Stomach (tissue), 4 donors: ENCODE results near the gene MALAT1.

Source experiments
- EP300 ChIP-seq: sonication (generic); formaldehyde crosslinking; IDR thresholded peaks from one replicate; pipeline ENCODE4 v1.6.1; 2017; ENCODE audit warnings: antibody characterized with exemption
- TF ChIP-seq, protein P1 (sequence below), 7 experiments: fragments of 450-650 bp in 4 of 7; fragments of 200-600 bp in 3 of 7; sonication (generic) in 3 of 7; IDR thresholded peaks; one replicate each; pipeline ENCODE4 v1.5.1; 2016 to 2019; ENCODE audit warnings: antibody characterized with exemption in 7 of 7, control low read depth in 2 of 7, mild to moderate bottlenecking in 1 of 7

DNA sequence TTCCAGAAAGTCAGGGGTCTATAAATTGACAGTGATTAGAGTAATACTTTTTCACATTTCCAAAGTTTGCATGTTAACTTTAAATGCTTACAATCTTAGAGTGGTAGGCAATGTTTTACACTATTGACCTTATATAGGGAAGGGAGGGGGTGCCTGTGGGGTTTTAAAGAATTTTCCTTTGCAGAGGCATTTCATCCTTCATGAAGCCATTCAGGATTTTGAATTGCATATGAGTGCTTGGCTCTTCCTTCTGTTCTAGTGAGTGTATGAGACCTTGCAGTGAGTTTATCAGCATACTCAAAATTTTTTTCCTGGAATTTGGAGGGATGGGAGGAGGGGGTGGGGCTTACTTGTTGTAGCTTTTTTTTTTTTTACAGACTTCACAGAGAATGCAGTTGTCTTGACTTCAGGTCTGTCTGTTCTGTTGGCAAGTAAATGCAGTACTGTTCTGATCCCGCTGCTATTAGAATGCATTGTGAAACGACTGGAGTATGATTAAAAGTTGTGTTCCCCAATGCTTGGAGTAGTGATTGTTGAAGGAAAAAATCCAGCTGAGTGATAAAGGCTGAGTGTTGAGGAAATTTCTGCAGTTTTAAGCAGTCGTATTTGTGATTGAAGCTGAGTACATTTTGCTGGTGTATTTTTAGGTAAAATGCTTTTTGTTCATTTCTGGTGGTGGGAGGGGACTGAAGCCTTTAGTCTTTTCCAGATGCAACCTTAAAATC is 5.3 kb downstream of the MALAT1 start:
- TF ChIP-seq, protein P1, sequence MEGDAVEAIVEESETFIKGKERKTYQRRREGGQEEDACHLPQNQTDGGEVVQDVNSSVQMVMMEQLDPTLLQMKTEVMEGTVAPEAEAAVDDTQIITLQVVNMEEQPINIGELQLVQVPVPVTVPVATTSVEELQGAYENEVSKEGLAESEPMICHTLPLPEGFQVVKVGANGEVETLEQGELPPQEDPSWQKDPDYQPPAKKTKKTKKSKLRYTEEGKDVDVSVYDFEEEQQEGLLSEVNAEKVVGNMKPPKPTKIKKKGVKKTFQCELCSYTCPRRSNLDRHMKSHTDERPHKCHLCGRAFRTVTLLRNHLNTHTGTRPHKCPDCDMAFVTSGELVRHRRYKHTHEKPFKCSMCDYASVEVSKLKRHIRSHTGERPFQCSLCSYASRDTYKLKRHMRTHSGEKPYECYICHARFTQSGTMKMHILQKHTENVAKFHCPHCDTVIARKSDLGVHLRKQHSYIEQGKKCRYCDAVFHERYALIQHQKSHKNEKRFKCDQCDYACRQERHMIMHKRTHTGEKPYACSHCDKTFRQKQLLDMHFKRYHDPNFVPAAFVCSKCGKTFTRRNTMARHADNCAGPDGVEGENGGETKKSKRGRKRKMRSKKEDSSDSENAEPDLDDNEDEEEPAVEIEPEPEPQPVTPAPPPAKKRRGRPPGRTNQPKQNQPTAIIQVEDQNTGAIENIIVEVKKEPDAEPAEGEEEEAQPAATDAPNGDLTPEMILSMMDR (IDR thresholded peaks at IDR 0.05) = no peak
- TF ChIP-seq EP300 = no peak
